Pancreas (tissue), 10 donors: ENCODE results near the gene NPAS2. TPM values are rescaled to one million over a fixed set of nuclear protein-coding genes. Genes with fewer than 3 reads are reported as not detected.

Experiments
- ATAC-seq, 4 donors: fragments of 200-7000 bp; cut with Tn5 transposase; one replicate each; pipeline versions ENCODE4 v1.8.0 to v1.9.1; 2020; ENCODE audit warnings: mild to moderate bottlenecking in 4 of 4, moderate library complexity in 4 of 4
- DNase-seq, 6 donors: peaks; one replicate each; pipeline ENCODE4 v3.0.0-alpha.2; 2020
- FAIRE-seq: peaks from 2 replicates; lab custom pipeline; 2012; peaks lifted over from hg19 to GRCh38; lab: Jason Lieb, UNC
- H3K27ac ChIP-seq, 4 donors: fragments of 200-600 bp; sonication (generic); 1 replicate in 3 of 4; 2 replicates in 1 of 4; pipeline versions ENCODE4 v1.5.0 to v1.8.0; 2020
- H3K27me3 ChIP-seq, 4 donors: fragments of 200-600 bp; one replicate each; pipeline ENCODE4 v1.8.0; 2021
- H3K36me3 ChIP-seq, 3 donors: fragments of 200-600 bp; sonication (generic) in 1 of 3; one replicate each; pipeline versions ENCODE4 v1.5.0 to v1.8.0; 2020 to 2021
- H3K4me1 ChIP-seq, 3 donors: fragments of 200-600 bp; one replicate each; pipeline ENCODE4 v1.8.0; 2021
- H3K4me3 ChIP-seq, 4 donors: fragments of 200-600 bp; sonication (generic) in 2 of 4; one replicate each; pipeline versions ENCODE4 v1.5.0 to v1.8.0; 2020 to 2021
- H3K9me3 ChIP-seq, 4 donors: fragments of 200-600 bp; one replicate each; pipeline ENCODE4 v1.8.0; 2021
- WGBS, 2 donors: extraction: QIAGEN DNeasy Blood & Tissue Kit; methylation state at CpG; one replicate each; pipeline ENCODE4 v1.1.7; 2013; 5-methylcytosine and 5-hydroxymethylcytosine counted together
- intact Hi-C, 3 donors: fragments of 100-400 bp; cut with DNase I; formaldehyde crosslinking; loops; one replicate each; pipeline versions ENCODE4 v1.11.1 to v1.14.2; 2022
- polyA plus RNA-seq, 2 donors: library from polyadenylated mRNA; stranded (reverse); fragments of 200-250 nt; gene quantifications; one replicate each; pipeline ENCODE4 v1.2.3, GENCODE V29; 2013
- total RNA-seq, 6 donors: library from RNA; stranded (reverse); fragmentation: NEBNext Ultra II Directional in 4 of 6; extraction: Animal tissue kit (Norgen Biotek cat#: 25700) in 4 of 6; gene quantifications; one replicate each; pipeline versions ENCODE4 v1.2.1 to v1.2.4, GENCODE V29; 2021 to 2023
- TF ChIP-seq, protein P1 (sequence below), 4 donors: fragments of 200-600 bp; sonication (generic) in 3 of 4; IDR thresholded peaks; one replicate each; pipeline versions ENCODE4 v1.5.0 to v1.8.0; 2021; ENCODE audit warnings: antibody characterized with exemption in 4 of 4
- donor health status: healthy with polysubstance abuse.
- donor health status: DM: no; HTN: no; CAD: no; lungs with moderate emphysema.
- donor health status: DM: no; HTN: no; CAD: no.
- donor health status: control.
- donor health status: control.
- donor health status: Bipolar disorder and iron deficiency.
- donor health status: DM: yes; HTN: yes; CAD: no.
- donor health status: DM: no; HTN: no; CAD: no.
- donor health status: DM: no; HTN: no; CAD: no.
- donor health status: DM: yes; HTN: yes; CAD: no.

Gene NPAS2
- total and polyA plus RNA-seq, 8 donors: 20.6 to 46.3 (median 32.7) TPM

- FAIRE-seq: no peak
- intact Hi-C loops: loop anchor here in 2 of 3 donors (5.0 to 10.0 kb wide), 3 partner anchors 246 to 369 kb away; no protein-coding TSS in a partner anchor
- Histone ChIP-seq H3K9me3 (no peaks in the 10 kb centered on the region), H3K27me3 (no peaks in the 10 kb centered on the region), H3K4me1 (no peaks in the 10 kb centered on the region), H3K27ac (no peak overlapping the region), H3K36me3 (peaks cover 0 to 30% (median 19%) of the 10 kb centered on the region in 3 donors), H3K4me3 (no peak overlapping the region)
- no peak for DNase-seq
- TF ChIP-seq, protein P1, sequence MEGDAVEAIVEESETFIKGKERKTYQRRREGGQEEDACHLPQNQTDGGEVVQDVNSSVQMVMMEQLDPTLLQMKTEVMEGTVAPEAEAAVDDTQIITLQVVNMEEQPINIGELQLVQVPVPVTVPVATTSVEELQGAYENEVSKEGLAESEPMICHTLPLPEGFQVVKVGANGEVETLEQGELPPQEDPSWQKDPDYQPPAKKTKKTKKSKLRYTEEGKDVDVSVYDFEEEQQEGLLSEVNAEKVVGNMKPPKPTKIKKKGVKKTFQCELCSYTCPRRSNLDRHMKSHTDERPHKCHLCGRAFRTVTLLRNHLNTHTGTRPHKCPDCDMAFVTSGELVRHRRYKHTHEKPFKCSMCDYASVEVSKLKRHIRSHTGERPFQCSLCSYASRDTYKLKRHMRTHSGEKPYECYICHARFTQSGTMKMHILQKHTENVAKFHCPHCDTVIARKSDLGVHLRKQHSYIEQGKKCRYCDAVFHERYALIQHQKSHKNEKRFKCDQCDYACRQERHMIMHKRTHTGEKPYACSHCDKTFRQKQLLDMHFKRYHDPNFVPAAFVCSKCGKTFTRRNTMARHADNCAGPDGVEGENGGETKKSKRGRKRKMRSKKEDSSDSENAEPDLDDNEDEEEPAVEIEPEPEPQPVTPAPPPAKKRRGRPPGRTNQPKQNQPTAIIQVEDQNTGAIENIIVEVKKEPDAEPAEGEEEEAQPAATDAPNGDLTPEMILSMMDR (IDR thresholded peaks at IDR 0.05): no peak
- 90 to 97% methylated on average over 2 of the region's 2 CpGs for WGBS, 2 donors
- ATAC-seq: no peak
Measured at GRCh38 chr2:100981011-100981410, 161.1 kb downstream of the NPAS2 start.

GRCh38 chr2:100982431-100982861 is 162.5 kb downstream of the NPAS2 start:
- ATAC-seq (no peak), FAIRE-seq (no peak), DNase-seq (no peak)
- TF ChIP-seq, protein P1 (IDR thresholded peaks at IDR 0.05): no peak
- Histone ChIP-seq H3K9me3 (no peaks in the 10 kb centered on the region), H3K27me3 (no peaks in the 10 kb centered on the region), H3K27ac (no peak overlapping the region), H3K4me3 (no peak overlapping the region), H3K4me1 (no peaks in the 10 kb centered on the region), H3K36me3 (peaks cover 0 to 16% (median 11%) of the 10 kb centered on the region in 3 donors)
- WGBS, 2 donors: 76 to 82% methylated on average over 8 of the region's 8 CpGs
- intact Hi-C loops: loop anchor here in 2 of 3 donors (5.0 to 10.0 kb wide), 3 partner anchors 248 to 370 kb away; no protein-coding TSS in a partner anchor

DNA sequence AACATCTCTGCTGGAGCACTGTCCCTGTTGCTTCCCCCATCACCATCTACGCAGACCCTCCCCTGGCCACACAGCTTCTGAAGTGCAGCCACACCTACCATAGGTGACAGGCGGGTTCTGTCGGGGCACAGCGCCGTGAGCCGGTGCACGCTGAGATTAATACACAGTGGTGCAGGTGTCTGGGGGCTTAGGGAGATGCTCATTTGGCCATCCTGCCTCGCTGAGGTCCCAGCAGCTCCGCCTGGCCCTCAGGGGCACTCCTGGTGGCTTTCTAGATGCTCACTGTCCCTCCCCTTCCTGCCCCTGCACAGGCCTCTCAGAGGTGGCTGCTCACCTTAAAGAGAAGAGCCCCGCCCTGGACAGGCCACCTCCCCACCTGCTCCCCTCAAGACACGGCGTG is 163.3 kb downstream of the NPAS2 start:
- TF ChIP-seq, protein P1 (IDR thresholded peaks at IDR 0.05): no peak
- Histone ChIP-seq H3K4me3 (no peak overlapping the region), H3K27ac (no peak overlapping the region), H3K9me3 (no peaks in the 10 kb centered on the region), H3K27me3 (no peaks in the 10 kb centered on the region), H3K4me1 (no peaks in the 10 kb centered on the region), H3K36me3 (peaks cover 0 to 11% (median 9%) of the 10 kb centered on the region in 3 donors)
- DNase-seq (no peak), FAIRE-seq (no peak), ATAC-seq (no peak)
- intact Hi-C loops: loop anchor here in 2 of 3 donors (5.0 to 10.0 kb wide), 3 partner anchors 248 to 371 kb away; no protein-coding TSS in a partner anchor
- WGBS, 2 donors: 87 to 90% methylated on average over 11 to 12 of the region's 12 CpGs

GRCh38 chr2:100983684-100984310 is 163.9 kb downstream of the NPAS2 start:
- H3K9me3 ChIP-seq: no peaks in the 10 kb centered on the region
- no peaks in the 10 kb centered on the region for H3K27me3 ChIP-seq
- no peak overlapping the region for H3K27ac ChIP-seq
- WGBS, 2 donors: 54 to 60% methylated on average over 11 of the region's 11 CpGs
- no peak for DNase-seq
- FAIRE-seq: no peak
- no peaks in the 10 kb centered on the region for H3K4me1 ChIP-seq
- no peak overlapping the region for H3K4me3 ChIP-seq
- TF ChIP-seq, protein P1 (IDR thresholded peaks at IDR 0.05): no peak
- H3K36me3 ChIP-seq: peaks cover 0 to 11% (median 5%) of the 10 kb centered on the region in 3 donors
- intact Hi-C loops: loop anchor here in 2 of 3 donors (5.0 to 10.0 kb wide), 3 partner anchors 249 to 371 kb away; no protein-coding TSS in a partner anchor
- peak in 3 of 4 donors; percentile 36 to 67 (median 62) for ATAC-seq
